ENCODE measurements around the gene NCMAP.
"Not testable (repeated sequence)": the region's sequence is repeated elsewhere in the genome, so short reads cannot be mapped to it uniquely, and the experiment has no call there.

NCMAP gene

GRCh38 chr1:24541711-24542346, 14.1 kb upstream of the NCMAP start:
- DNase-seq (ENCODE audit: low read depth, low spot score): no peak

- DNase-seq (ENCODE audit: low read depth, low spot score): no peak
Observed at GRCh38 chr1:24544239-24544638, 11.6 kb upstream of the NCMAP start.

DNA sequence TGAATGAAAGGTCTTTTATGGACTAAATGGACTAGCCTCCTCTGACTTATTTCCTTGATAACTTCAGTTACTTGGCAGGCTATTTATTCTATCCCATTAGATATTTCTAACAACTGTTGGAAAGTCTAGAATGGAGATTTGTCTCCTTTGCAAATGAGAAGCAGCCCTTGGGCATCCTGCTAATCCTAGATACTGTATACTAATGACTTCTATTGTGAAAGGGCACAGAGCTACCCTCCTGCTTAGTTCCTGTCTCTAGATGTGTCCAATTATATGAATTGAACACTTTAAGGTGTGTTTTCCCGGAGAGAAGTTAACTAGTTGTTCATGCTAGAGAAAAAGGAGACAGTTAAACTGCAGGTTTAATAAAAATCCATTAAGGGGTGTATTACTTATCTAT, 10.2 kb upstream of the NCMAP start:
- DNase-seq (ENCODE audit: low read depth, low spot score): no peak

- DNase-seq (ENCODE audit: low read depth, low spot score): no peak
Observed at GRCh38 chr1:24547195-24547594, 8.7 kb upstream of the NCMAP start.

DNA sequence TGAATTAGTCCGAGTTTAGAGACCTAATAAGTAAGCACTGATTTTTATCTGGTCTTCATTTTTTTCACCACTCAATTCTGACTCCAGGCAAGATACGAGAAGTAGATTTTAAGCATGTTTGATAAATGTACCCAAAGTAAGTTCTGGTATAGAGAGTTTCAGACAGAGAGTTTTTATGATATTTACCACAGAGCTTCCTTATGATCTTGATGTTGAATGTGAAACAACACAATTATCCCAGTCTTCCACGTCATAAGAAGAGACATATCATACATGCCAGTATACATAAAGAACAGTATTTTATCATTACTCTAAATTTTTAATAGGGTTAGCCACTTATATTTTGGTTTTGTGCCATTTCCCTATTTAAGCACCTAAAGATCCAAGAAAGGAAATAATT, 7.8 kb upstream of the NCMAP start:
- no peak for DNase-seq (ENCODE audit: low read depth, low spot score)

- not testable (repeated sequence) for DNase-seq (ENCODE audit: low read depth, low spot score)
Observed at GRCh38 chr1:24549210-24549609, 6.7 kb upstream of the NCMAP start.

GRCh38 chr1:24551290-24551959, 4.5 kb upstream of the NCMAP start:
- no peak for DNase-seq (ENCODE audit: low read depth, low spot score)

DNA sequence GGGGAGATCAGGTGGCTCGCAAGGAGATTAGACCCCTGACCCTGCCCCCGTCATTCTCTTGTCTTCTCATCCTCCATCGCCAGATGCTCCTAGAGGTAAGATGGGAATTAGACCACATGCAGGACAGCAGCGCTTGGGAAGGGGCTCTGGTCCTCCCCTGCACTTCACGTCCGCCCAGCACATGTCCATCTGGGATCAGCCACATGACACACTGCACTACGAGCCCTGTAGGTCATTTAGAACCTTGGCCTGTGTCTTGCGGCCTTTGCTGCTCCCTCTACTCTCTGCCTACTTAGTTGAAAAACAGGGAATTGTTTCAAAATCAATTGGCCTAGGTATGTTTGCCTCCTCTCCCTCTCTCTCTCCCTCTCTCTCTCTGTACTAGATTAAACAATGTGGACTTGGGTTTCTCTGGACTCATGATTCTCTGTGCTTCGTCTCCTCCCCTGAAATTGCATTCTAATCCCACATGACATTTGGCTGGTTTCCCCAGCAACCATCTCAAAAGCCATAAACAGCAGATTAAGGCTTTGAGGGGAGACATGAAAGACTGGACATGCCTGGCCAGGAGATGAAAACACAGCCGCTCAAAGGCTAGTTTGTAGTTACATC, 3.8 kb upstream of the NCMAP start:
- DNase-seq (ENCODE audit: low read depth, low spot score): no peak

DNA sequence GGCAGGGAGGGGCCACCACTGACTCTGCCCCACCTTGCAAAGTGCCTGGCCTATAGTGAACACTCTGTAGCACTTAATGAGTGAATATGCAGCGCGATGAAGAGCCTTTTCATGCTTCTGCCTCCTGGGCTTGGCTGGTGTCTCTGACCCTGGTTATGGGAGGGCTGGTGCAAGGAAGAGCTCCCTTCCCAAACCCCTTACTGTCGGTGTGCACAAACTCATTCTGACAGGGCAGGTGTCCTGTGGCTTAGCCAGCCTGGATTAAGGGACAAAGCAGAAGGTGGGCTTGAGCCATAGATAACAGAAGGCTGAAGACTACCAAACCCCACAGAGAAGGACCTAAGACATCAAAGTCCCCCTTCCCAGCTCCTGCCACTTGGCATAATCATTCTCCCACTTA, 2.0 kb upstream of the NCMAP start:
- no peak for DNase-seq (ENCODE audit: low read depth, low spot score)

DNA sequence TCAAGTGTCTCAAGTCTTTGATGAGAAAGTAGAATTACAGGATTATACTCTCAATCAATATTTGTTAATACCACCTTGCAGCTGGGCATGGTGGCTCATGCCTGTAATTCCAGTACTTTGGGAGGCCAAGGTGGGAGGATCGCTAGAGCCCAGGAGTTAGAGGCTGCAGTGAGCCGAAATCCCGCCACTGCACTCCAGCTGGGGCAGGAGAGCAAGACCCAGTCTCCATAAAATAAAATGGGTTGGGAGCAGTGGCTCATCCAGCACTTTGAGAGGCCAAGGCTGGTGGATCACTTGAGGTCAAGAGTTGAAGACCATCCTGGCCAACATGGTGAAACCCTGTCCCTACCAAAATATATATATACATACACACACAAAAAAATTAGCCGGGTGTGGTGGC, 1.2 kb upstream of the NCMAP start:
- DNase-seq (ENCODE audit: low read depth, low spot score): no peak

GRCh38 chr1:24556414-24556795, 518 bp downstream of the NCMAP start:
- DNase-seq (ENCODE audit: low read depth, low spot score): no peak

GRCh38 chr1:24557220-24557619, 1.3 kb downstream of the NCMAP start:
- DNase-seq (ENCODE audit: low read depth, low spot score): no peak

DNA sequence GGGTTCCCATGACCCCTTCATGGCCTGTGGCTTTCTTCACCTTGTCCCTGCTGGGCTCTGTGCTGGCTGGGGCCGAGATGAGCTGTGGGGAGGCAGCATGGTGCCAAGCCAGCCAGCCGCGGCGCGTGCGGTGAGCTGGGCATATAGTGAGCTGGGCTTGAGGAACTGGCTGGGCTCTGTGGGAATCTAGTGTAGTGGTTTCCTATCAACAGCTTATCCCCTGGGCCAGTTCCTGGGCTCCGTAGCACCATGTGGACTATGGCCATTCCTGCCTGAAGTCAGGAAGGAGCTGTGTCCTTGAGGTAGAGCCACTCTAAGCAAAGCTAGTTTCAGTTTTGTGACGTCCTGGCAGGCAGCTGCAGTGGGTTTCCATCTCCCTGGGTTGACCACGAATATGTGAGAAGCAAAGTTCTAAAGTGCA, 1.8 kb downstream of the NCMAP start:
- no peak for DNase-seq (ENCODE audit: low read depth, low spot score)

DNA sequence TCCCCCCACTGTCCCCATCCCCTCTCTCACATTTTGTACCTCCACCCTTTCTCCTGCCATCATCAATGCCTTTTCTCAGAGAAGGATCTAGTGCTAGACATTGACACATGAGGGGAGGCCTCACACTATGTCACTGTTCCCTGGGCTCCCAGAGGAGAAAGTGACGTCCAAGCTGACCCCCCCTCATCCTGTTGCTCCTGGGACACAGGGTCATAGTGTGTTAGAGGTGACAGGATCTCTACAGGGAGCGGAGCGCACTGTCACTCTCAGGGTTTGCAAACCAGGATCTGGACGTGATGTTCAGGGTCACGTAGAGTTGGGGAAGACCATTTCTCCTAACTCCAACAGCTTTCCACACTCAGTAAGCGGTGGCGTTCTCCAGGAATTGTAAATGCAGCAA, 2.6 kb downstream of the NCMAP start:
- DNase-seq (ENCODE audit: low read depth, low spot score): no peak

DNA sequence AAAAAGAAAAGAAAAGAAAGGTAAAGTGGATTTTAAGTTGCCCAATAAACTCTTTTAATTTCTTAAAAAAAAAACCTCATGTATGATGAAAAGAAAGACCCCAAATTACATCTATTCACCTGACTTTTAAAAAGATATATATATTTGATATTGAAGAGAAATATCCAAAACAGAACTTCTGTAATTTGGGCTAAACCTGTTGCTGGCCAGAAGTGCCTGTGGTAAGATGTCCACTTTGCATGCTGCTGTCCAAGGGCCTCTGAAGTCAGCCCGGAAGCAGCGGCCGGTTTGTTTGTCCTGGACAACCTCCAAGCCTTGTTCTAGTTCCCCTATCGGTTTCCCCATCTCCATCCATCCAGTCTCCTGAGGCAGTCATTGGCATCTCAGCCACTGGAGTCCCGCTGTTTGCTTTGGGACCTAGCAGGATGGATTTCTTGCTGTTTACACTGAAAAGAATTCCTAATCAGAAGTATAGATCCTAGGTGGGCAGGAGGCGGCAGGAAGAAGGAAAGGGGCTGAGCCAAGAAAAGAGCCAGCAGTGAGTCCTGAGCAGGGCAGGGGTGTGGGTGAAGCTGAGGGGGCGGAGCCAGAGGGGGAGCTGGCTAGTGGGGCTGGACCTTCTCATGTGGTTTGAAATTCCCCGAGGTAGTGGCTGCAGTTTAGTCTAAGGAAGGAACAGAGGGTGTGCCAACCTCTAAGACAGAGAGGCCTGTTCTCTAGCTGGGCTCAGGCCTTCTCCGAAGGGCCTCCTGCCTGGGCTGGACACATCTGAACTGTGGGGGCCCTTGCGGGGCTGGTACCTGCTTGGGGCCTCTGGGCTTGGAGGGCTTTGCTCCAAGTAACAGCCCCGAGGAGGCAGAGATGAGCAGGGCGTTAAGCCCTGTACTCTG, 3.3 kb downstream of the NCMAP start:
- DNase-seq (ENCODE audit: low read depth, low spot score): peak; percentile 46

- no peak for DNase-seq (ENCODE audit: low read depth, low spot score)
Observed at GRCh38 chr1:24560361-24560760, 4.5 kb downstream of the NCMAP start.

DNA sequence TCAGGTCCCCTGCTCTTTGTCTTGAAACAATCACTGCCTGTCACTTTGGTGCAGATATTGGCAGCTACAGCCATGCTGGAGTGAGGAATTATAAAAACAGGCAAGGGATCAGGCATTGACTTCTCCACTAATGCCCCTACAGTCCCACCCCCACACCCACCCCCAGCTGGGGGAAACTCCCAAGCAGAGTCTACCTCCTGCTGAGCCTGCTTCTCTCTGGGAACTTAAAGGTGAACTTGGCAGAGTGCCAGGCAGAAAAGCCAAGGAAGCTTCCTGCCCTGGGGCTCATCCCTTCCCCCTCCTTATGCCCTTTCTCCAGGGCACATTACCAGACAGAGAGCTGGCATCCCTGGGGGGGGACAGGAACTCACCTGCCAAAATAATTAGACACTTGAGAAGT, 6.7 kb downstream of the NCMAP start:
- no peak for DNase-seq (ENCODE audit: low read depth, low spot score)

DNA sequence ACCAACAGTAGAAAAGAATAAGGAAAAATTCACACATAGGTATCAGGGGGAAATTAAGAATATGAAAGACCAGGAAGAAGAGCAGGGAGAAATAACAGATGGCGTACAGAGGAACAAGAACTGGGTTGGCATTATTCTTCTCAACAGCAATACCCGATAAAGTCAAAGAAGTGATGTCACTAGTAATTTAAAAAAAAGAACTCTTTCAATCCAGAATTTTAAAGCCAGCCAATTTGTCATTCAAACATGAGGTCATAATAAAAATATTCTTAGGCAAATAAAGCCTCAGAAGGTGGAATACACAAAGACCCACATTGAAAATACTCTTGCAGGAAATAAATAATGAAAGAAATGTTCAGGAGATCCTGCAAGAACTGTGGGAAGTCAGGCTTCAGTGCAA, 8.8 kb downstream of the NCMAP start:
- no peak for DNase-seq (ENCODE audit: low read depth, low spot score)

GRCh38 chr1:24566236-24566867, 10.5 kb downstream of the NCMAP start:
- DNase-seq (ENCODE audit: low read depth, low spot score): no peak

DNA sequence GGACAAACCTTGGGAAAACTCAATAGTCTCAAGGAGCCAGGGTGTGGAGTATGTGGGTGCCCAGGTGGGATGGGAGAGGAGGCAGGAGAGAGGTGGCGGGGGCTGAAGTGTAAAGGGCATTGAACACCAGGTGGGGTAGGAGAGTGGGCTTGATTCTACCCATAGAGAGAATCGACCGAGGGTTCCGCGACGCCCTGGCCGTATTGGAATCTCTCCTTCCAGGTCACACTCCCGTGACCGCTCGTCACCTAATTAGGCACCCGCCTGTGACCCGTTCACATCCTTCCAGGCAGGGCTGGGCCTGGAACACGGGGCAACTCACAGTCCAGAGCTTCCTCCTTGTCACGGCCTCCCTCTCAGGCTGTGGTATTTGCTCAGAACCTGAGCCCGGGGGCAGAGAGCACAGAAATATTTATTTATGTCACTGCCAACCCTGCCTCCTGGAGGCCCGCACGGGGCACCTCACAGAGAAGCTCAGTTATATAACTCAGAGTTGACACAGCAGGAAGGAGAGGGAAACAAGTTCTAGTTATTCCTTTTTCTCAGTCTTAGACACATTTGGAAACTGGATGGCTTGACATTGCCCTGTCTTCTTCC, 12.0 kb downstream of the NCMAP start:
- no peak for DNase-seq (ENCODE audit: low read depth, low spot score)

DNA sequence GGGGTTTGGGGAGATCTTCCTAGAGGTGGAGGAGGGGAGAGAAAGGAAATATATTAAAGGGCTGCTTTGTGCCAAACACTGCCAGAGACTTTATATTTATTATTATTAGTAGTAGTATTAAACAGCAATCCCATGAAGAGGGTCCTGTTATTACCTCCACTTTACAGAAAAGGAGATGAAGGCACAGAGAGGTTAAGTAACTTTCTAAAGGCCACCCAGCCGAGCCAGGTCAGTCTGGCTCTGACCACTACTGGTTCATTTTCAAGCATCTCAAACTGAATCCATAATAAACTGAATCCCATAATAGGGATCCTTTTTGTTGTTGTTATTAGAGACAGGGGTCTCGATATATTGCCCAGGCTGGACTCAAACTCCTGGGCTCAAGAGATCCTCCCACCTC, 12.6 kb downstream of the NCMAP start:
- DNase-seq (ENCODE audit: low read depth, low spot score): no peak
